GM19099 (cell line): ENCODE results near the gene NLGN4X.

Source experiments
- POLR2A ChIP-seq: IDR thresholded peaks from 3 replicates; pipeline ENCODE4 v1.6.1; 2011; ENCODE audit warnings: low read depth; ENCODE audit not compliant: insufficient read length; ENCODE audit errors: extremely low read depth

The NLGN4X gene

DNA sequence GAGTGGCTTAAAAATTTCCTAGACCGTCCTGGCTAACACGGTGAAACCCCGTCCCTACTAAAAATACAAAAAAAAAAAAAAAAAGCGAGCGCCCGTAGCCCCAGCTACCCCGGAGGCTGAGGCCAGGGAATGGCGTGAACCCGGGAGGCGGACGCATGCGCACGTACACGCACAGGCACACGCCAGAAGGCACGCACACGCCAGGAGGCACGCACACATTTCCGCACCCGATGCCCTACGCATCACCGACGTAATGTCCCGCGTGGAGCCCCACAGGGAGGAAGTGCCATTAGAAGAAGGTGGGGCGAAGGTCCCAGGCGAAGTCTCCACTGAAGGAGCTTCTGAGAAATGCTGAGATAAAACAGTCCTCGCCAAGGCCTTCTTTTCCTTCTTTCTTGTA is 41.4 kb downstream of the NLGN4X start:
- TF ChIP-seq POLR2A, result no peak

DNA sequence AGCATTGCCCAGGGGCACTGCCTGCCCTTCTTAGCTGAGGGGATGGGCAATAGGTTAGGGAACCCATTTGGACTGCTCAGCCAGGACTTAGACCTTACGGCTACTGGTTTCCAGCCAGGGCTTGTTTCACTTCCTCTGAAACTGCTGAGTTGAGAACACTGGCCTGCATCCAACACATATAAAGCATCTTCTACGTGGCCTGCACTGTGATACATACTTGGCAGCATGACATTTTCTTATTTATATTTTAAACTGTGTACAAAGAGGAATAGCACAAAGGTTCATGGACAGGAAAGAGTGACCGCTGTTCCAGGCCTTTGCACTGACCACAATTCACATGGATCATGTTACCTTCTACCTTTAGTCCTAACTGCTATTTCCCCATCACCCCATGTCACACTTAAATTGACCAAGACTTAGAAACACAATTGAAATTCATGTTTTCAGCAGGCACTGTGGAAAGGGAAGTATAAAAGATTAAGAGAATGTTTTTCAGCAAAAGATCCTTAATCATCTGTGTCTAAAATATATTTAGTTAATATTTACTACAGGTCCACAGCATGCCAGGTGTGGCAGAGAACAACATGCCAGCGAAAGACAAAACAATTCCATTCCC is 43.7 kb downstream of the NLGN4X start:
- no peak for TF ChIP-seq POLR2A

DNA sequence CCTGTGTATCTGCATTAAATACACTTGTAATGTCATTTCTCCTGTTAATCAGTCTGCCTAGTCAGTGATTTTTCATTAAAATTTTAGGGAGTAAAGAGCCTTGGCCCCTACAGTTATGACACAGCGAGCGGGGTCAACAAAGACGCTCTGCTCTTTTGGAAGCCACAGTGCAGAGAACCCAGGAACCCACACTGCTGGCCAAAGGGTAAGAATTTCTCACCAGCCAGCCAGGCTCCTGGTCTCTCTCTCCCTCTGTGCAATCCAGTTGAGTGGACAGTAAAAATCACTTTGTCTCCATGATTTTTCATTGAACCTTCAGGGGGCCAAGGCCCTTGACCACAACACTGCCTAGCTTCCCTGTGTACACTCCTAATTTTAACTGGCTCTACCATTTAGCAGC is 52.8 kb downstream of the NLGN4X start:
- TF ChIP-seq POLR2A, result no peak

DNA sequence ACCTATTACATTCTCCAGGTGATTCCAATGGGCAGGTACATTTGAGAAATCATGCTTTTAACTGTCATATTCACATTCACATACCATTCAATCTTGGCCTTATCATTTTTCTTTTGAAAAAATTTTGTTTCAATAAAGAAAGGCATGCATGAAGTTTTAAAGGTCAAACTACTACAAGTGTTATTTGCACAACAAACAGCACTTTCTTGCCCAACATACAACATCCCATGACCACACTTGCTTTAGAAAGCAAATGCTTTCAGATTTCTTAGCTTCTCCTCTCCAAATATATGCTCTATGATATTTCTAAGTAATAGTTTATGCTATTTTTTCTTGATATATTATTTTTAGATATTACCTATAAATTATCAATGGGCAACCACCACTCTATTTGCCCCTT is 58.2 kb downstream of the NLGN4X start:
- TF ChIP-seq POLR2A, result no peak

GRCh38 chrX:6169407-6169806 is 59.3 kb downstream of the NLGN4X start:
- no peak for TF ChIP-seq POLR2A

DNA sequence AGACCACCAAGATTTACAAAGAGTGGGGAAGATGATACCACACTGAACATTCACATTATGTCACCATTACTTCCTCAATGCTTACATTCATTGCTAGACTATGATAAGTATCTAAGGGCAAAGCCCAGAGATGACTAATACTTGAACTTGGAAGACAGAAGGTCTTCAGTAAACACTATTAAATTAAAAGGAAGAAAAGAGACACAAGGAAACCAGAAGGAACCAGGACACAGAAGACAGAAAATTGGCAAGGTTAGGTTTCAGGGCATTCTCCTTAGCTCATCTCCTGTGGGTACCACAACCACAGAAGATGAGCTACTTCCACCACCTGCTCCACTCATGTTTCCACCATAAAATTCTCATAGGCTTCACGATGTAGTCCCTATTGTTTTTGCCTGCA is 64.9 kb downstream of the NLGN4X start:
- TF ChIP-seq POLR2A, result no peak

DNA sequence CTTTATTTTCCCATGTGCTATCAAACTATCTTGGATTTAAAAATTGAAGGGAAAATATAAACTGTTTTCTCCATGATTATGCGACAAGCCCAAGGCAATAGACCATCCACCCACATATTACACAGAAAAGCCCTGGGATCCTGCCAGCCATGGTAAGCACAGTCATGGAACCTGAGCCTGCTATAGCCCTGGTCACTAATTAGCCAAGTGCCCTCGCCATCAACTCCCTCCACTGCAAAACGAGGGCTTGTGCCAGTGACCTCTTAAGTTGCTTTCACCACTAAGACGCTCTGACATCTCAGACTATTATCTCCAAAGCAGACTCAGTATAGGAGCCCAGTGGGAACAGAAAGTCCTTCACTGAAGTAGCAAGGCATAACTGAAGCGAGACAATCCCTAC is 69.2 kb downstream of the NLGN4X start:
- TF ChIP-seq POLR2A, result no peak

- TF ChIP-seq POLR2A, result no peak
Observed at GRCh38 chrX:6151971-6152370, 76.7 kb downstream of the NLGN4X start.

GRCh38 chrX:6149060-6149872 is 79.4 kb downstream of the NLGN4X start:
- no peak for TF ChIP-seq POLR2A

DNA sequence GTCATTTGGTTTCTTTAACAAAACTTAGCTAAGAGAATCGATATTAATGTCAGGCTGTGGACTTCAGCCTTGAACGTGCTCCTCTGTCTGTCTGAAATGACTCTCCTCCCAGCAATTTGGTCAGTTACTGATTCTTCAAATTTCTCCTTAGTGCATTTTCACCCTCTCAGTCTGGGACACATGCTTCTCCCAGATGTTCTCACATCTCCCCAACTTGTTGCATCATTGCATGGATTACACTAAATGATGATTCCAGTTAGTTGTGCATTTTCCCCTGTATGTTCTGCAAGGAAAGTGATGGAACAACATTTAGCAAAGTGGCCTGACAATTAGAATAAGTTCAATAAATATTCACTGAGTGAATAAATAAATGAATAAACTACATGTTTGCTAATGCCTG is 94.4 kb downstream of the NLGN4X start:
- no peak for TF ChIP-seq POLR2A

- no peak for TF ChIP-seq POLR2A
Observed at GRCh38 chrX:6132970-6133369, 95.7 kb downstream of the NLGN4X start.

- no peak for TF ChIP-seq POLR2A
Observed at GRCh38 chrX:6131287-6131686, 97.4 kb downstream of the NLGN4X start.

GRCh38 chrX:6129195-6129594 is 99.5 kb downstream of the NLGN4X start:
- no peak for TF ChIP-seq POLR2A

DNA sequence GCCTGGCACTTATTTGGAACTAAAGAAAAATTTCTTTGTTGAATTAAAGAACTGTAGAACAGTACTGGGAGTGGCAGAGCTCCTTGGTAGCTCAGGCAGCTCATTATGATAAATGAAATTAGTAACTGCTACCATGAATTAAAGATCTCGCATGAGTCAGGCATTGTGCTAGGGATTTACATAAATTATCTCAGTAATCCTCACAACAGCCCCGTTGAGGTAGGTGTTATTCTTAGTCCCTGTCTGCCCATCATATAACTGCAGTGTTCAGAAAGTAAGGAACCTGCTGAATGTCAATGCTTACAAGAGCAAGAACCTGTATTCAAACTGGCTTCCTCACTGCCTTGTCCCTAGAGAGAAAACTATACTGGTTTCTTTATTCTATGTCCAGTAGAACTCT is 108.3 kb downstream of the NLGN4X start:
- no peak for TF ChIP-seq POLR2A

- no peak for TF ChIP-seq POLR2A
Observed at GRCh38 chrX:6095469-6095868, 133.2 kb downstream of the NLGN4X start.

- no peak for TF ChIP-seq POLR2A
Observed at GRCh38 chrX:6074532-6074931, 154.1 kb downstream of the NLGN4X start.
